Hematopoietic multipotent progenitor cell treated with erythropoietin and hydrocortisone succinate and interleukin-3 and kit ligand, for 8 days (in vitro differentiated cells): ENCODE measurements around the gene REC8.
A peak's percentile ranks its signal among the peaks of the same experiment; 100 is the strongest.
"Not testable (repeated sequence)": the region's sequence is repeated elsewhere in the genome, so short reads cannot be mapped to it uniquely, and the experiment has no call there.

Experiments
- DNase-seq: peaks from one replicate; pipeline ENCODE4 v3.0.0-alpha.2; 2015

Gene REC8

DNA sequence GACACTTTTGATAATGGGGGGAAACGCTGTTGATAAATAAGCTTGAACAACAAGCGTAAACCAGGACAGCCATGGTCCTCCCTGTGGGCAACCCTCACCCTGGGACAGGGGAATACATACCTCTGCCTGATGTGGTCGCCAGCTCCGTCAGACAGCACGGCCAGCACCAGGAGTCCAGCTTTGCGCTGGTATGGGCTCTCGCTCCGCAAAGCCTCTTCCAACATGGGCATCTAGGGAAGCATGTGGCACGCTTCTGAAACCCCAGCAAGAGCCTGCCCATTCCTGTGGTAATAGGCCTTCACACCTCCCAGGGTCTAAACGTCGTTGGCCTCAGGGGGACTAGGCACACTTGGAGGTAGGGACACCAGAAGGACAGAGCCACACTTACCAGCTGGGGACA, 13.9 kb downstream of the REC8 start:
- no peak for DNase-seq

DNA sequence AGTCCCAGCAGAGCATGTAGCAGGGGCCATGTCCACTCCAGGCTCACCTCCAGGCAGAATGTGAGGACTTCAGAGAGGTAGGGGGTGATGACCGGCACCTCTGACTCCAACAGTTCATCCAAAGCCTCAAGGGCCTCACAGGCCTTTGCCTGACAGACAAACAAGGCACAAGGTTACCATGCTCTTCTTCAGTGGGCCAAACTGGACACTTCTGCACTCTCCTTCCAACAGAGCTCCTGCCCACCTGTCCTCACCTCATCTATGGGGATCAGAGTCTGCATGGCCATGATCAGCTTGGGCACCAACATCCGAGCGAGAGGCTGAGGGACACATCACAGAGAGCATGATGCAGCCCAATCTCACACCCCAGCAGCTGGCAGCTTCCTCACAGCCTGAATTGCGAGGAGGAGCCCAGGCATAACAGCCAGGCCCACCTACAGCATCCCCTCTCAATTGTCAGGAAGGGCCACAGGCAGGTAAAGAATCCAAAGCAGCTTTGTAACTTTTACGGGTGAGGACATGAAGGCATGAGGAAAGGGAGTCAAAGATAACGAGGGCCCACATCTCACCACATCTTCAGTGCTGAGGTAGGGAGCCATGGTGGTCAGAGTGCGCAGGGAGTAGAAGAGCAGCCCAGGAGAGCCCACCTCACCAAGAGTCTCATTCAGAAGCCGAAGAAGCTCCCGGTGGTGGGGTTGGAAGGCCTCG, 15.1 kb downstream of the REC8 start:
- DNase-seq: no peak

DNA sequence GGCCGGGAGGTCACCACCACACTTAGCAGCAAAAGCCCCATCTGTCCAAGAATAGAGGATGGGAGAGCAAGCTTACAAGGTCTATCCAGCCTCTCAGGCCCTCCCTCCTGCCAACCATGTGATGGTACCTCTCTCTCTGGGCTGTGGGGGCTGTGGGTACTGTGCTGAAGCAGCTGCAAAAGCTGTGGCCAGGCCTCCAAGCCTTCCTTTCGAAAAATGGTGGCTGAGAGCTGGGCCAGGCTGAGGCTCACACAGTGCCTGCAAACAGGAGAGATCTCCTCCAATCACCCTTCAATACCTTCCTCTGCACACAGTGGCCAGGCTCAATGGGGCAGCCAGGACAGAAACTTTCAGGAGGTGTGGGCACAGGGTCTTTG, 15.6 kb downstream of the REC8 start:
- DNase-seq: no peak

DNA sequence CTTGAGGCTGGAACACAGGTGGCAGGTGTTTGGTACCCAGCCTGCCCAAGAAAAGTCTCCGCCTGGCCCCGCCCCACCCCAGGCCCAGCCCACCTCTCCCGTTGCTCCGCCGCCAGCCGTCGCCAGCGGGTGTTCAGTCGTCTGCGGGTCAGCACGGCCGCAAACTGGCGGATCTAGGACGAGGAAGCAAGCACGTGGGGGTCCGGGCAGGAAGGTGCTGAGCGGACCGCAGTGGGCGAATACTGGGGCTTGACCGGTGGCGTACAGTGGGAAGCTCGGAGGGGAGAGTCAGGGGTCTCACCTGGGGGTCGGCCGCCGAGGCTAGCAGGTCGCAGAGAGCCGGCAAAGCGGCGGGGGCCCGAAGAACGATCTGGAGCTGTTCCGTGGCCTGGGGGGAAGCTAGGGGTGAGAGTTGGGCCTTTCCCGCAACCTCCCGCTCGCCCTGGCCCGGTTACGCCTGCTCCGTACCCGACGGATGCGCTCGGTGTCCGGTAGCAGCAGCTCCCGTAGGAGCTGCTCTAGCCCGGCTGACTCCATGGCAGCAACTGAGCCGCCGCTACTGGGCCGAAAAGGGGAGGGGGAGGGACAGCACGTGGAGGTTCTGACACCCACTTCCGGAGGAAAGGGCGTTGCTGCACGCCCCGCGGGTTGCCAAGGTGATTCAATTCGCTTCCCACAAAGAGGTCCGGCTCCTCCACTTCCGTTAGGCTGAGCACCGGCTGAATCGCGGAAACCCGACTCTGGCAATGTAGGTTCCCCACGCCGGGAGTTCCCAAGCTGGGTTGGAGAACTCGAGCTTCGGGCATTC, 16.6 kb downstream of the REC8 start, which contains the start of gene IPO4:
Gene IPO4, minus strand, starts transcription at position 566 of the 808 bp plus-strand sequence. Its CDS starts 29 bp downstream, at position 537.
- peak; percentile 97 for DNase-seq

DNA sequence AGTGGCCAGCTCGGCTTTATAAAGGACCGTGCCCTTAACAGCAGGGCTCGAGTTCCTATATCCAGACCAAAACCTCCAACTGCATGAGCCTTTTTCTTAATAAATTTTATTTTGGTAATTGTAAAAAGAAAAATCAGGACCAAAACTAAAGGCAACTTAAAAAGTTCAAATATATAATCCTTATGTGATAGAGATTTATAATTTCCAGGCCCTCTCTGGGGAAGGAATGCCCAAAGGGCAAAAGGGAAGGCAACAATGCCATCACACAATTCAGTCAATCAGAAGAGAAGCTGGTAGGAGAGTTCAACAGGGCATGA, 17.1 kb downstream of the REC8 start:
- no peak for DNase-seq

DNA sequence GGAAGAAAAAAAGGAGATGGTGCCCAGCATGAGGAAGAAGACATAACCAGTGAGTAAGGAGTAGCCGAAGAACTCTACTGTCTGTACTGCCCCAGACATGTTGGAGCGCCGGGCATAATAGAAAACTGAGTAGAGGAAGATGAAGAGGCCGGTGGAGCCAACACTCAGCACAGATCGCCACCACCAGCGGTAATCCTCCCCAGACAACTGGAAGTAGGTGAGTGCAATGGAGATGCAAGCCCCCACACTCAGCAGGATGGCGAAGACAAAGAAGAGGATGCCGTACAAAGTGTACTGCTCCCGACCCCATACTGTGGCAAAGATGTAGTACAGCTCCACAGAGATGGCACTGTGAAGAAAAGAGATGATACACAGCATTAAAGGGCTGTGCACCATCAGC, 17.6 kb downstream of the REC8 start:
- DNase-seq: no peak

DNA sequence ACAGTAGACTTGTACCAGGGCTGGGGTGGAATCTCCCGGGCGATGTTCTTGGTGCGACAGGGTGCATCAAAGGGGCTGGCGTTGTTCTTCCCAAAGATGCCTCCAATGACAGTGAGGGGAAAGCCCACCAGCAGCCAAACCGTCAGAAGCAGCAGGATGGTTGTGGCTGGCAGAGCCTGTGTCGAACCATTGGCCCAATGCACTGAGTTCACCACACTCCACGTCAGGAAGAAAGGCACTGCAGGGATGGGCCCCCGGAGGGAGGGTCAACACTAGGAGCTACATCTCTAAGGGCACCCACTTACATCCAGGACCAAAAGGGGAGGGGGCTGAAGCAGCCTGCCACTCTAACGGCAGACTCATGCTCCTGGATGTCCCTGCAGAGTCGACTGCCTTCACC, 18.5 kb downstream of the REC8 start:
- DNase-seq: no peak

DNA sequence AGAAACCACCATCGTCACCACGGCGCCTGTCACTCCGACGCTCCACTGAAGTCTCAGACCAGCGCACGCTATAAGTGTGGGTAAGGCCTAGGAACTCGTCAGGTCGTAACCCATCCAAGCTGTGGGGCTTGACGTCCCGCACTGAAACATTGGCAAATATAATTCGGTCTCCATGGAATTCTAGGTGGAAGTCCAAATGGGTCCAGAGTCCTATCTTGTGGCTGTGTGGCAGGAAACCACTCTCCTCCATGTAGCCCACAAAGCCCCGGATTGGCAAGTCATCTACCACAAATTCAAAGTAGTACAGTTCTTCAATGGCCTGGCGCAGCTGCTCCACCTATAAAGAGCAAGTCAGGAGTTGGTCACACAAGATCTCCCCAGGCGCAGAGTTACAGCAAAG, 21.1 kb downstream of the REC8 start:
- DNase-seq: no peak

DNA sequence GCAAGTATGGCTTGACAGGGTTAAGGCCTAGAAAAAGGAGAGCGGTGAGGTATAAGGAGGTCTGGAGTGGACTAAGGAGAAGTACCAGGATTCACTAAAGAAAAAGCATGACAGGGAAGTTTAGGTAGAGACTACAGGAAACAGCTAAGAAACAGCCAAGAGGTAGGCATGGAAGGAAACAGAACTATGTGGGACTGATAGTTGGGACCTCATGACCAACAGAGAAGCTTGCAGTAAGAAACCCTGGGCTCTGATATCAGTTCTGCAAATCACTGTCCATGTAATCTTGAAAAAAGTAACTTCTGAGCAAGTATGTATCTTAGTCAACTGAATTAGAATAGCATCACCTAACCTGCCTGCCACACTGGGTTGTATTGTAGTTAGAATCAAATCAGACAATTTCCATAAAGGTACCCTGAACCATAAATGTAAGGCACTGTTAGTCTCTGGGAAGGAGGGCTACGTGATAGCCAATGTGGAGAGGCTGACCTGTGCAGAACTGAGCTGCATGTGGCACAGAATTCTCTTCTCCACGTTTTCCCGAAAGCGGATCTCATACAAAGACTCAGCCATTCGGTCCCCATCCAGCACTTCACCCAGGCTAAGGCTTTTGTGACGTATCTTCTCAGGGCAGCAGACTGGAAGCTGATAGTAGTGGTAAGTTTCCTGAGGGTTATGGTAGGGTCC, 22.4 kb downstream of the REC8 start:
- no peak for DNase-seq

DNA sequence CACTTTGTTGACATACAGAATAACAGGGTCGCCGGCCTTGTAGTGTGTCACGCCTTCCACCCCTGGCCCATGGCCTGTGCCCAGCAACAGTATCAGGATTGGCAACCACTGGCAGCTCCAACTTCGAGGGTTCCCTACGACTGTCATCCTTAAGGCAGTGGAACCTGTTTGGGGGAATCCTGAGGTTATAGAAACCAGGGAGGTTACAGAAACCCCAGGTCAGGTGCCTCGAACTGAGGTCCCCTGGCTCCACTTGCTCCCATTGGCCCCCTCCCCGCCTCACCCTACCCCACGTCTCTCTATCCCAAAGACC, 22.9 kb downstream of the REC8 start:
- no peak for DNase-seq

DNA sequence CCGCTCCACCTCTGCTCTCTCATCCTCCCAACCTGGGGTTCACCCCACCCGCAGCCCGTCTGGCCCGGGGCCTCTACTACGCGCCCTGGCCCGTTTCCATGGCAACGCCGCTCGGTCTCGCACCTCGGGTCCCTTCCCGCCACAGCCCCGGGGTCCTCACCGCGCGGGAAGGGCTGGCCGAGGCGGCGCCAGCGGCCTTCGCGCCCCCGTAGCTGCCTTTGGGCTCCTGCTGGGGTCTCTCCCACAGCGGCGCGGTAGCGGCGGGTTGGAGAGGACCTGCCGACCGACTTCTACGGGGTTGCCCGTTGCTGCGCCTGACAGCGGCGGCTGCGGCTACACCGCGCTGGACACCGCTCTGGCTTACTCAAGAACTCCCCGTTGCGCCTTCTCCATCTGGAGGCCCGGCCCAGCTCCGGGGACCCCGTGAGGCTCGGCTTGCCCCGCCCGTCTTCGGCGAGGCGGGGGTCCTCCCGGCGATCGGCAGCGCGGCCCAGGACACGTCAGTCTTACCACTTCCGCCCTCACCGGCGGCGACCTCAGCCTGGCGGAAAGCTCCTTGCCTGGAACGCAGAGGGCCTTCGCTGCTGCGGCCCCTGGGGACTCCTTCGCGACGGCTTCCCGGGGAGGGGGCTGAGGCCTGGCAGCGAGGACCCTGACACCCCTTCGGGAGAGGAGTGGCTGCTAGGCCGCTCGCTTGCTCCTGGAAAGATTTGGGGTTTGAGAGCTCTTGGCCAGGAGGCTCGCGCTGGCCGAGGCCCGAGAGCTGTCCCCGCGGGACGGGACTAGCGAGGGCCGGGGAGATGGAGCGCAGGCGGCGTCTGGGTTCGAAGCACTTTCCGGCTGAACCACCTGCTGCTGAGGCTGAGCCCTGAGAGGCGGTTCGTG, 23.5 kb downstream of the REC8 start, which contains the start of gene TM9SF1:
Gene TM9SF1, minus strand, starts transcription at position 256 of the 885 bp plus-strand sequence. CDS start 422 bp downstream, outside the sequence.
- DNase-seq: peak; percentile 86

DNA sequence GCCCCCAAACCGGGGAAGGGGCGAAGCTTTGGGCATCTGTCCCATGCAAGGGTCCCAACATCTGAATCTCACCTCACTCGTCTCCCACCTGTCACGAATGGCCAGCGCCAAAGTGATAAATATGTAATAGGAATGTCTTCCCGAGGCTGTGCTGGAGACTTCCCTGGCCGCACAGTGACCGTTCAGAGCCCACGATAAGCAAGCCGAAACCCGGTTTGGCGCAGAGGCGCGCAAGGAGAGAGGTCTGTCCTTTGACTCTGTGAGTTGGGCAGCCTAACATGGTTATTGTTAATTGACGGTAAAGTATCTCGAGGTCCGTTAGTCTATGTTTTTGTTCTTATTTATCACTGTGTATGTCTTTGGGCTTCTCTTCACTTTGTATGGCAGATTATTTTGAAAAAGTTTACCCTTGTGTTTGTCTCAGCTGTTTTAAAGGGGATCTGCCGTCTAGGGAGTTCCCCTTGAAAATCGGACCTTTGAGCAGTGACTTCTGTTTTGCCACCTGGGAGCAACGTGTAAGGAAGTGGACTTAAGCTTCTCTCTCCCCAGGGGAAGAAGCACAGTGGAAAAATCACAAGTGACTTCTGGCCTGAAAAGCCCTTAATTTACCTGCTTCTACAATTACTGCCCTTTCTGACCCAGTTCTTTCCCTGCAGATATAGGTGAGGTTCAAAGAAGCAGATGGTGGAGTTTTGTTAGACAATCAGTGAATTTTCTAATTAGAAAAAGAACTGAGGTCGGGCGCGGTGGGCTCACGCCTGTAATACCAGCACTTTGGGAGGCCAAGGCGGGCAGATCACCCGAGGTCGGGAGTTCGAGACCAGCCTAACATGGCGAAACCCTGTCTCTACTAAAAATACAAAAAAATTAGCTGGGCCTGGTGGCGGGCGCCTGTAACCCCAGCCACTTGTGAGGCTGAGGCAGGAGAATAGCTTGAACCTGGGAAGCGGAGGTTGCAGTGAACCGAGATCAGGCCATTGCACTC, 24.5 kb downstream of the REC8 start:
- peak; percentile 49 for DNase-seq

DNA sequence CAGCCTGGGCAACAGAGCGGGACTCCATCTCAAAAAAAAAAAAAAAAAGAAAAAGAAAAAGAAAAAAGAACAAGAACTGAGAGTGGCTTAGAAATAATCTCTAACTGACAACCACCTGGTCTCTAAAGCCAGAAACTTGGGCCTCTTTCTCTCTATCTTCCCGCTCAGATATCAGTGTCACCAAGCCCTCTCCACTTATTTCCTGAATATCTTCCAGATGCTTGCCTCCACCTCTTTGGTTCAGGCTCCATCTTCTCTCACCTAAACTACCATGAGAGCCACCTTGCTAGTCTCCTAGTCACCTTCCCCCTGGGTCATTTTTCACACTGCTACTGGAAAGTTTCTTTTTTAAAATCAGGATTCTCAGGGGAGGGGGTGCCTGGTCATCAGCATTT, 25.2 kb downstream of the REC8 start:
- peak; percentile 49 for DNase-seq

DNA sequence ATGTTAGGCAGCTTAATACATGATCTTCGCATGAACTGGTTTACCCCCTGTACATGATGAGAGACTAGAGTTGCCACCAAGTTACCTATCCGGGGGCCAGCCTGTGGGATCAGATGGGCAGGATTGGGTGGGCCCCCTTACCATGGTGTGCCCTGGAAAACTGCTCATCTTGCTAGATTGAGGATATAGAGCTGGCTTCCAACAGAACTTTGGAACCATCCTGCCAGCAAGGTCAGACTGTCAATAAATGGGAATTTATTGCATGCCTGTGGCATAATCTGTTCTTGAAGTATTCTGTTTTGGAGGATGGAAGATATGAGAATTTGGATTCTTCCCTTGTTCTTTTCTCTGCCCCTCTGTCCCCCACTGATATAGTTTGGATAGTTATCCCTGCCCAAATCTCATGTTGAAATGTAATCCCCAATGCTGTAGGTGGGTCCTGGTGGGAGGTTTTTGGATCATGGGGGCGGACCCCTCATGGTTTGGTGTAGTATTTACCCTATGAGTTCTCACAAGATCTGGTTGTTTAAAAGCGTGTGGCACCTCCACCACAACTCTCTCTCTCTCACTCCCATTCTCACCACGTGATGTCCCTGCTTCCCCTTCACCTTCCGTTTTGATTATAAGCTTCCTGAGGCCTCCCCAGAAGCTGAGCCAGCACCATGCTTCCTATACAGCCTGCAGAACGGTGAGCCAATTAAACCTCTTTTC, 27.1 kb downstream of the REC8 start:
- no peak for DNase-seq

DNA sequence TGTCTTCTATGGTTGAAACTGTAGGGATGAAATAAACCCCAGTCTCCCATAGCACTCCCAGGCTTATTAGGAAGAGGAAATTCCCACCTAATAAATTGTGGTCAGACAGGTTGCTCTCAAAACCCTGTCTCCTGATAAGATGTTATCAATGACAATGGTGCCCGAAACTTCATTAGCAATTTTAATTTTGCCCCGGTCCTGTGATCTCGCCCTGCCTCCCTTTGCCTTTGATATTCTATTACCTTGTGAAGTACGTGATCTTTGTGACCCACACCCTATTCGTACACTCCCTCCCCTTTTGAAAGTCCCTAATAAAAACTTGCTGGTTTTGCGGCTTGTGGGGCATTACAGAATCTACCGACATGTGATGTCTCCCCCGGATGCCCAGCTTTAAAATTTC, 30.7 kb downstream of the REC8 start:
- DNase-seq: not testable (repeated sequence)

DNA sequence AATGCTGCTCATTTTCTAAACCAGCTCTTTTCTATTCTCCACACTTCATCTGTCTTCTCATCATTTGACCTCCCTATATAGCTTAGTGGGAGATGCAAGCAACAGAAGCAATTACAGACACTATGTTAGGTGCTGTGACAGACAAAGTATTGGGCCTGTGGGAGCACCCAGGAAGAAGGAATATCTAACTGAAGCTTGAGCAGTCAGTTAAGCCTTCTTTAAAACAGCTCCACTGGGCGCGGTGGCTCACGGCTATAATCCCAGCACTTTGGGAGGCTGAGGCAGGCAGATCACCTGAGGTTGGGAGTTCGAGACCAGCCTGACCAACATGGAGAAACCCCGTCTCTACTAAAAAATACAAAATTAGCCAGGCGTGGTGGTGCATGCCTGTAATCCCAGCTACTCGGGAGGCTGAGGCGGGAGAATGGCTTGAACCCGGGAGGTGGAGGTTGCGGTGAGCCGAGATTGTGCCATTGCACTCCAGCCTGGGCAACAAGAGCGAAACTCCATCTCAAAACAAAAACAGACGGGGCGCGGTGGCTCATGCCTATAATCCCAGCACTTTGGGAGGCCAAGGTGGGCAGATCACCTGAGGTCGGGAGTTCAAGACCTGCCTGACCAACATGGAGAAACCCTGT, 31.5 kb downstream of the REC8 start:
- DNase-seq: not testable (repeated sequence)

DNA sequence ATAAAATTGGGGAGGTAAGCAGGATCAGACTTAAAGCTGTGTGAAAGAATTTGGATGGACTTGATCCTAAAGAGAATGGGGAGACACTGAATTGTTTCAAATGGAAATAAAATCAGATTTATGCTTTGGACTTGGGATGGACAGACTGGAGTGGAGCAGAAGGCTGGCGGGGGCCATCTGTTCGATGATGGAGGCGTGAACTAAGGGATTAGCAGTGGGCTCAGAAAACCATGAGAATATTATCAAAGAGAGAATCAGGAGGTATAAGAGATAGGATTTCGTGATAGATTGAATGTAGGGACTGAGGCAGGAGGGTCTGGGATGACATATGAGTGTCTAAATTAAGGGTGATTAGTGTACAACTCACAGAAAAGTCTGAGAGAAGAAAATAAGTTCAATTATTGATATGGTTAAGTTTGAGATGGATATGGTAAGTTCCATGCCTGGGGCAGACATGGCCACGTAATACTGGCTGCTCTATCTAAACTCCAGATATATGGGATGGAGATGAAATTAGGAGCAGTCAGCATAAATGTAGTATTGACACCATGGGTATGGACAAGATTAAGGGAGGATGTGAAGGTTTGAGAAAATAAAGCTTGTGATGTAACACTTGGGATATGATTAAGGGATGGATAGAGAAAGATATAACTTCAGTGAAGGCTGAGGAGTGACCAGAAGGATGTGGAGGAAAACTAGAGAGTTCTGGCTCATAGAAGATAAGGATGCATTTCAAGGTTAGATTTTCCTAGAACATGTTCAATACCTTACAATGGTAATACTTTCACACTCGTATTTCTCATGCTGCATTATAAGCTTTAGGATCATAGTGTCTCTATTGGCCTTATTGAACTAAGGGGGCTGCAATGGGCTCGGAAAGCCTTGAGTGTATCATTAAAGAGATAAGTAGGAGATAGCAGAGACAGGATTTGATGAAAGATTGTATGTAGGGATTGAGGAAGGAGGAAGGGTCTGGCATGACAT, 32.6 kb downstream of the REC8 start:
- DNase-seq: no peak

DNA sequence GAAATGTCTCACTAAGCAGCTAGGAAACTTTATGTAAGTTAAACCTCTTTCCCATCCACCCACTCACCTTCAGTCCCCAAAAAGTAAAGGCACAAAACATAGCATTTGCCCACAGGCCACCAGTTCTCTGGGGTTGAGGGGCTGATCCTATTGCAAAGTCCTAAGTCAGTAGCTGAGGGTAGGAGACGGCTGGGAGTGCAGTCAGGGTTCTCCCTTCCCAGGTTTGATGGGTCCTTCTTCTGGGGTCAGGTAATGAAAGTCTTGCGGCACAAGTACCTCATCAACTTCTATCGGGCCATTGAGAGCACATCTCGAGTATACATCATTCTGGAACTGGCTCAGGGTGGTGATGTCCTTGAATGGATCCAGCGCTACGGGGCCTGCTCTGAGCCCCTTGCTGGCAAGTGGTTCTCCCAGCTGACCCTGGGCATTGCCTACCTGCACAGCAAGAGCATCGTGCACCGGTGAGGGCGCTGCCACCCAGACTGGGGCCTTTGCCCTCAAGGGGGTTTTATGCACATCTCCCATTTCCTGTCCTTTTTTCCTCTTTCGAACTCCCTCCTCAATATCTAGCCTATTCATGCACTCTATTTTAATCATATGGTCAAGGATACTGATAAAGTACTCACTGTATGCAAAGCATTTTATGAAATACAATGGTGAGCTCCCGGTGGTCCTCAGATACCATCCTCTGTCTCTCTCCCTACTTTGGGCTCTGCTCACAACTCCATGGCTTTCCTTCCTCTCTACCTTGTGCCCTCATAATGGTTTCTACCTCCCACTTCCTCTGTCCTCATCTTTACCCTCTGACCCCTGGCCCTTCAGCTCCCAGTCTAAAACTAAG, 34.6 kb downstream of the REC8 start:
- DNase-seq: no peak
